Right atrium auricular region (tissue), 2 donors: ENCODE measurements around the gene PDZRN3. TPM values are rescaled to one million over a fixed set of nuclear protein-coding genes. Genes with fewer than 3 reads are reported as not detected.

Experiments
- DNase-seq: peaks from one replicate; pipeline ENCODE4 v3.0.0-alpha.2; 2019; ENCODE audit warnings: low spot score
- H3K27ac ChIP-seq, 2 donors: fragments of 200-600 bp; sonication (generic); 1 replicate in 1 of 2; 2 replicates in 1 of 2; pipeline ENCODE4 v1.5.1; 2016 to 2019
- H3K27me3 ChIP-seq, 2 donors: fragments of 200-600 bp; sonication (generic); one replicate each; pipeline versions ENCODE4 v1.5.1 to v1.6.0; 2017 to 2019
- H3K36me3 ChIP-seq: fragments of 200-600 bp; sonication (generic); one replicate; pipeline ENCODE4 v1.5.1; 2016
- H3K4me1 ChIP-seq, 2 donors: fragments of 200-600 bp; sonication (generic); one replicate each; pipeline versions ENCODE4 v1.5.1 to v1.6.0; 2017 to 2019
- H3K4me3 ChIP-seq, 2 donors: fragments of 200-600 bp; sonication (generic); 1 replicate in 1 of 2; 2 replicates in 1 of 2; pipeline ENCODE4 v1.5.1; 2017 to 2019; ENCODE audit warnings: mild to moderate bottlenecking in 1 of 2, moderate library complexity in 1 of 2
- H3K9me3 ChIP-seq, 2 donors: fragments of 200-600 bp; sonication (generic); one replicate each; pipeline ENCODE4 v1.5.1; 2019
- total RNA-seq, 2 donors: library from RNA; depleted of rRNA; stranded (reverse); fragments of >200 nt; gene quantifications; one replicate each; pipeline ENCODE4 v1.1.0, GENCODE V29; 2016
- TF ChIP-seq, protein P1 (sequence below), 2 donors: fragments of 200-600 bp; sonication (generic); IDR thresholded peaks; one replicate each; pipeline ENCODE4 v1.5.1; 2019; ENCODE audit warnings: antibody characterized with exemption in 2 of 2

Gene PDZRN3
- total RNA-seq, 2 donors from 2014 or later, result 66.8 to 87.4 TPM

DNA sequence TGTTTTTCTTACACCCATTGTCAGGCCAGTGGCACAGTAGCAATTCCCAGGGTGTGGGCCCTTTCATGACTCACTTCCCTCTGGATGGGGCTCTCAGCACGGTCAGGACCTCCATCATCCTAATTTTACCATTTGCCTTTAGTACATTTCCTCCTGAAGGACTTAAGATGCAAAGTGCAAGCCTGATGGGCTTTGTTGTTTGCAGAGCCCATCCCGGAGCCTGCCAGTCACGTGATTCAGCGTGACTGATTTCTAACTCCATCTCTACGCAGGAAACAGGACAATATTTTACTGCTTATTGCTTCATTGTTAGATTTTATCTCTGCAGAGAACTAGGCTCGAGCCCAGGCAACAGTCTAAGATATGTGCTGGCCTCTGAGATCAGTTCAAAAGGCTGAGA lies 223.7 kb downstream of the PDZRN3 start:
- H3K27ac ChIP-seq, result no peak overlapping the region
- no peak for DNase-seq

DNA sequence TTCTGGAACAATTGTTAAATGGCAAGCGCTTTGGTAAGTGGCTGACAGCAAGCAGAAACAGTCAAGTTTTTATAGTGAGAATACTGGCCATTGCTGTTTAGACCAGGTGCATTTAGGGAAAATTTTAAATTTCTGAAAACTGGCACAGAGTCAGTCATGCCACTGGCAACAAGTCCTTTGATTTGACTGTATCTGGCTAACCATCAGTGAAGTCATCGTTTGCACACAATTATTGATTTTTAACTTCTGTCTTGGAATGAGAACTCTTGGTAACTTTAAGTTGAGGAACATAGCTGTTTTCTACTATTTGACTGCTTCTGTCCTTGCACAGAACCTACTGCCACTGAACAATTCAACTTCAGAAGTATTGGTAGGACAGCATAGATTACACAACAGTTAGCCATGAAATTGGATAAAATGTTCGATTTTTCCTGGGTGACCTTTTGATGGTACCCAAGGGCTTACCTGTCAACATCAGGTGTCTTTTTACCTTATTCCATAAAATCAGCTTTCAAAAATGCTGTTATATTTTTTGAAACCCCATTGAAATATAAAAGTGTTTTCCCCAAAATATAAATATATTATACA lies 225.0 kb downstream of the PDZRN3 start:
- no peak overlapping the region for H3K27ac ChIP-seq

More for the DNA sequence above, 223.7 kb downstream of the PDZRN3 start:
- TF ChIP-seq, protein P1, sequence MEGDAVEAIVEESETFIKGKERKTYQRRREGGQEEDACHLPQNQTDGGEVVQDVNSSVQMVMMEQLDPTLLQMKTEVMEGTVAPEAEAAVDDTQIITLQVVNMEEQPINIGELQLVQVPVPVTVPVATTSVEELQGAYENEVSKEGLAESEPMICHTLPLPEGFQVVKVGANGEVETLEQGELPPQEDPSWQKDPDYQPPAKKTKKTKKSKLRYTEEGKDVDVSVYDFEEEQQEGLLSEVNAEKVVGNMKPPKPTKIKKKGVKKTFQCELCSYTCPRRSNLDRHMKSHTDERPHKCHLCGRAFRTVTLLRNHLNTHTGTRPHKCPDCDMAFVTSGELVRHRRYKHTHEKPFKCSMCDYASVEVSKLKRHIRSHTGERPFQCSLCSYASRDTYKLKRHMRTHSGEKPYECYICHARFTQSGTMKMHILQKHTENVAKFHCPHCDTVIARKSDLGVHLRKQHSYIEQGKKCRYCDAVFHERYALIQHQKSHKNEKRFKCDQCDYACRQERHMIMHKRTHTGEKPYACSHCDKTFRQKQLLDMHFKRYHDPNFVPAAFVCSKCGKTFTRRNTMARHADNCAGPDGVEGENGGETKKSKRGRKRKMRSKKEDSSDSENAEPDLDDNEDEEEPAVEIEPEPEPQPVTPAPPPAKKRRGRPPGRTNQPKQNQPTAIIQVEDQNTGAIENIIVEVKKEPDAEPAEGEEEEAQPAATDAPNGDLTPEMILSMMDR (IDR thresholded peaks at IDR 0.05), result no peak
- no peak overlapping the region for H3K4me3 ChIP-seq
- no peaks in the 10 kb centered on the region for H3K9me3 ChIP-seq
- H3K4me1 ChIP-seq, result peaks cover 0 to 24% of the 10 kb centered on the region in 2 donors
- H3K36me3 ChIP-seq, result peaks cover 6% of the 10 kb centered on the region
- no peaks in the 10 kb centered on the region for H3K27me3 ChIP-seq

DNA sequence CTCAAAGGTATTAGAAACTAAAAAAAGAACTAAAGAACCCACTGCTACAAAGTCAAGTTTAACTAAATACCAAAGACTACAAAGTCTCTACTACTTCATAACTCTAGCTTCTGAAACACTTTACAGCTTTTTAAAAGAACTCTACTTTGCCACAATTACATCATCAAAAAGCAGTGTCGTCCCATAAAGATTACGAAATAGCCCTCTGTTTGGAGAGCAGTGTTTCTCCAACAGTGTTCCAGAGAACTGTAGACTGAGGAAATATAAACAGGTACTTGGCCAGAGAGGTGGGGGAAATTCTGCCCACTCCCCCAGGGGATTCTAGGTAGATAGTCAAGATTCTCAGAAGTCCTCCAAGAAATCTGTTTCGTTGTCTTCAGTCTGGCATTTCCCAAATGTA lies 225.6 kb downstream of the PDZRN3 start:
- H3K27me3 ChIP-seq, result no peaks in the 10 kb centered on the region
- peaks cover 0 to 14% of the 10 kb centered on the region in 2 donors for H3K4me1 ChIP-seq
- H3K36me3 ChIP-seq, result peaks cover 6% of the 10 kb centered on the region
- H3K9me3 ChIP-seq, result no peaks in the 10 kb centered on the region
- H3K4me3 ChIP-seq, result no peak overlapping the region
- DNase-seq, result no peak
- TF ChIP-seq, protein P1 (IDR thresholded peaks at IDR 0.05), result no peak
- no peak overlapping the region for H3K27ac ChIP-seq

More for the DNA sequence above, 225.0 kb downstream of the PDZRN3 start:
- peaks cover 6% of the 10 kb centered on the region for H3K36me3 ChIP-seq
- peaks cover 0 to 18% of the 10 kb centered on the region in 2 donors for H3K4me1 ChIP-seq
- no peaks in the 10 kb centered on the region for H3K27me3 ChIP-seq
- TF ChIP-seq, protein P1 (IDR thresholded peaks at IDR 0.05), result no peak
- H3K9me3 ChIP-seq, result no peaks in the 10 kb centered on the region
- H3K4me3 ChIP-seq, result no peak overlapping the region
- DNase-seq, result no peak

DNA sequence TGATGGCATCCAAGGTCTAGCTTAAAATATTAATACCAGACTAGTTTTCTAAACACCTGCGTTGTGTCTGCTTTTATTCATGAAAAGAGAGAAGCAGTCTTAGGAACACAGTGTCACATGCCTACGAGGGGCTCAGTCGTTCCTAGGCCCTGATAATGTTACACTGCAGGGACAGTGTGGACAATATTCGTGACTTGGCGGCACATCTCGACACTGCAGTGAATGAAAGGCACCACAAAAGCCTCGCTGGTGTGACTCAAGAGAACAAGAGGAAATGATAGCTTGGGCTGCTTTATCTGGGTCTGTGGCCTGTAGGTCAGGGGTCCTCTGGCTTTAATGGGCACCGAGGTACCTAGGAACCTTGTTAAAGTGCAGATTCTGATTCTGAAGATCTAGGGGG lies 226.7 kb downstream of the PDZRN3 start:
- Histone ChIP-seq H3K9me3 (no peaks in the 10 kb centered on the region), H3K4me3 (no peak overlapping the region), H3K27ac (no peak overlapping the region), H3K4me1 (peaks cover 0 to 14% of the 10 kb centered on the region in 2 donors), H3K36me3 (peaks cover 6% of the 10 kb centered on the region), H3K27me3 (no peaks in the 10 kb centered on the region)
- TF ChIP-seq, protein P1 (IDR thresholded peaks at IDR 0.05), result no peak
- DNase-seq, result no peak

DNA sequence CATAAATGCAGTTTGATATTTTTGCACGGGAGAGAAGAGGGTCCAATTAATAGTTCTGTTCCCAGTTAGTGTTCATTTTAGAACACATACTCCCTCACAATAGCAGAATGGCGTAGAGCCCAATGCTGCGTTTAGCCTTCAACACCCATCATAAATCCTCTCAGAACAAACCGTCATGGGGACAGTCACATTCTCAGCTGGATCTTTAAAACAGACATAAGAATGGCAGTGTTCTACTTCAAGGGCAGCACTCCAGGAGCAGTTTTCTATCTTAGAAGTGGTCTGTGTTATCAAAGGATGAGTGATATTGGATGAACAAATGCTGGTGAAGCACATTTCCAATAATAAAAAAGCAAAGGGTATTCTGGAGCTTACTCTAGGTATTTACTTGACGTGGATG lies 230.5 kb downstream of the PDZRN3 start:
- no peak overlapping the region for H3K27ac ChIP-seq
- H3K4me1 ChIP-seq, result no peaks in the 10 kb centered on the region
- no peak for DNase-seq
- no peaks in the 10 kb centered on the region for H3K27me3 ChIP-seq
- peaks cover 30% of the 10 kb centered on the region for H3K36me3 ChIP-seq
- H3K4me3 ChIP-seq, result no peak overlapping the region
- no peaks in the 10 kb centered on the region for H3K9me3 ChIP-seq
- TF ChIP-seq, protein P1 (IDR thresholded peaks at IDR 0.05), result no peak

DNA sequence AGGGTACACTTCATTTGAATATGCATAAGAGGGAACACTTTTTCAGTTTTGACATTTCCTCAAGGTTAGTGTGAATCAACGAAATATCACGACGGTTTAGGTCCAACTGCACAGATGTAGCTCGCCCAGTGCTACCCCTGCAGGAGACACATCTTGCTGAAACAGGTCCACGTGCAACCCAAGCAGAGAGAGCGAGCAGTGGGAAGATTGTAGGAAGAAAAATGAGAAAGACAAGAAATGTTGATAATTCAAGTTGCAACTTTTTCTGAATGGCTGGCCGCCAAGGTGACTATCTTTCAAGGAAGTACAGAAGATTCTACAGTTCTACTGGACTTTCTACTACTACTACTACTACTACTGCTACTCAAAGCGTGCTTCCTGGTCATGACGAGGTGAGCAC lies 231.7 kb downstream of the PDZRN3 start:
- H3K4me3 ChIP-seq, result no peak overlapping the region
- TF ChIP-seq, protein P1 (IDR thresholded peaks at IDR 0.05), result no peak
- no peaks in the 10 kb centered on the region for H3K4me1 ChIP-seq
- no peaks in the 10 kb centered on the region for H3K27me3 ChIP-seq
- H3K36me3 ChIP-seq, result peaks cover 38% of the 10 kb centered on the region
- DNase-seq, result no peak
- H3K27ac ChIP-seq, result no peak overlapping the region
- H3K9me3 ChIP-seq, result no peaks in the 10 kb centered on the region
